B cell (primary cell): ENCODE data around the gene BTN2A1. TPM values are rescaled to one million over a fixed set of nuclear protein-coding genes. Genes with fewer than 3 reads are reported as not detected.
"Not testable (repeated sequence)": the region's sequence is repeated elsewhere in the genome, so short reads cannot be mapped to it uniquely, and the experiment has no call there.

Experiments used
- ATAC-seq: fragments of 200-7000 bp; cut with Tn5 transposase; one replicate; pipeline ENCODE4 v1.10.0; 2021; ENCODE audit warnings: low read depth, mild to moderate bottlenecking, moderate number of reproducible peaks, moderate library complexity
- CTCF ChIA-PET: fragments of 350-600 bp; sonication (Branson Sonifier 250); formaldehyde crosslinking; loops from one replicate; lab custom pipeline; 2021; ENCODE audit warnings: antibody characterized with exemption, inconsistent platforms; lab: Charles Lee
- POLR2A ChIA-PET: fragments of 350-600 bp; sonication (Branson Sonifier 250); formaldehyde crosslinking; loops from one replicate; lab custom pipeline; 2021; ENCODE audit warnings: antibody characterized with exemption; lab: Charles Lee
- DNase-seq: peaks from one replicate; pipeline ENCODE4 v3.0.0; 2013
- H2AFZ ChIP-seq: 2 replicates; pipeline ENCODE4 v1.6.1; 2012; ENCODE audit warnings: mild to moderate bottlenecking, low read depth, low read length; ENCODE audit not compliant: insufficient read depth, poor library complexity, severe bottlenecking
- H3K27ac ChIP-seq, 2 donors: 1 replicate in 1 of 2; 2 replicates in 1 of 2; pipeline ENCODE4 v1.5.1; 2012 to 2013; ENCODE audit warnings: low read length in 2 of 2, mild to moderate bottlenecking in 2 of 2, moderate library complexity in 1 of 2
- H3K27me3 ChIP-seq, 4 experiments: fragments of 200-600 bp in 1 of 4; sonication (generic) in 1 of 4; replicated peaks in 1 of 4; 1 replicate in 2 of 4; 2 replicates in 2 of 4; pipeline versions ENCODE4 v1.6.1 to v1.7.0; 2013 to 2016; ENCODE audit warnings: low read length in 3 of 4, mild to moderate bottlenecking in 2 of 4, mixed read lengths in 1 of 4, moderate library complexity in 1 of 4; ENCODE audit not compliant: insufficient read depth in 4 of 4, control insufficient read depth in 3 of 4; ENCODE audit errors: control extremely low read depth in 1 of 4
- H3K36me3 ChIP-seq, 2 experiments: replicated peaks in 1 of 2; 1 replicate in 1 of 2; 2 replicates in 1 of 2; pipeline versions ENCODE4 v1.6.1 to v1.7.1; 2013; ENCODE audit warnings: low read length in 1 of 2; ENCODE audit not compliant: insufficient read depth in 2 of 2, control insufficient read depth in 1 of 2; ENCODE audit errors: control extremely low read depth in 1 of 2, extremely low read depth in 1 of 2
- H3K4me1 ChIP-seq, 2 donors: fragments of 200-600 bp in 1 of 2; sonication (generic) in 1 of 2; 1 replicate in 1 of 2; 2 replicates in 1 of 2; pipeline versions ENCODE4 v1.5.1 to v1.6.1; 2013 to 2017; ENCODE audit warnings: low read length in 2 of 2; ENCODE audit not compliant: control insufficient read depth in 2 of 2, insufficient read depth in 2 of 2
- H3K4me2 ChIP-seq: replicated peaks from 2 replicates; pipeline ENCODE3; 2012; ENCODE audit warnings: mild to moderate bottlenecking, low read depth, low read length; ENCODE audit not compliant: poor library complexity, severe bottlenecking
- H3K4me3 ChIP-seq, 5 experiments: fragments of 200-600 bp in 1 of 5; sonication (generic) in 1 of 5; 1 replicate in 3 of 5; 2 replicates in 2 of 5; pipeline versions ENCODE4 v1.5.1 to v1.7.0; 2011 to 2016; ENCODE audit warnings: low read length in 4 of 5, mild to moderate bottlenecking in 4 of 5, low read depth in 2 of 5, control low read depth in 1 of 5, moderate library complexity in 1 of 5; ENCODE audit not compliant: insufficient read depth in 1 of 5; ENCODE audit errors: control extremely low read depth in 1 of 5, extremely low read depth in 1 of 5
- H3K79me2 ChIP-seq: fragments of 200-600 bp; sonication (generic); one replicate; pipeline ENCODE4 v1.6.0; 2016; ENCODE audit warnings: low read length; ENCODE audit not compliant: control insufficient read depth, insufficient read depth
- H3K9ac ChIP-seq: fragments of 200-600 bp; sonication (generic); 2 replicates; pipeline ENCODE4 v1.6.1; 2017; ENCODE audit warnings: mild to moderate bottlenecking, low read length, moderate library complexity
- H3K9me3 ChIP-seq, 3 donors: one replicate each; pipeline versions ENCODE4 v1.6.1 to v1.7.1; 2013; ENCODE audit warnings: low read length in 2 of 3; ENCODE audit not compliant: control insufficient read depth in 2 of 3, insufficient read depth in 1 of 3; ENCODE audit errors: control extremely low read depth in 1 of 3
- H4K20me1 ChIP-seq: 2 replicates; pipeline ENCODE4 v1.6.0; 2012; ENCODE audit warnings: mild to moderate bottlenecking, low read length; ENCODE audit not compliant: insufficient read depth, control insufficient read depth, poor library complexity, severe bottlenecking
- H3K27ac Mint-ChIP-seq: one replicate; pipeline ENCODE4 v1.8.0; 2021; ENCODE audit warnings: mixed read lengths
- H3K27me3 Mint-ChIP-seq: one replicate; pipeline ENCODE4 v1.8.0; 2021; ENCODE audit warnings: mixed read lengths
- H3K4me1 Mint-ChIP-seq: one replicate; pipeline ENCODE4 v1.8.0; 2021; ENCODE audit warnings: mixed read lengths
- H3K4me3 Mint-ChIP-seq: one replicate; pipeline ENCODE4 v1.8.0; 2021; ENCODE audit warnings: mixed read lengths
- H3K9me3 Mint-ChIP-seq: one replicate; pipeline ENCODE4 v1.8.0; 2022; ENCODE audit warnings: mixed read lengths; ENCODE audit not compliant: insufficient read depth
- CTCF ChIP-seq: fragments of 200-600 bp; IDR thresholded peaks from one replicate; pipeline ENCODE4 v1.8.0; 2022; ENCODE audit warnings: antibody characterized with exemption, mild to moderate bottlenecking
- EZH2 ChIP-seq: IDR thresholded peaks from 2 replicates; pipeline ENCODE4 v1.6.1; 2012; ENCODE audit warnings: borderline replicate concordance, low read depth, mild to moderate bottlenecking, moderate library complexity, low read length; ENCODE audit not compliant: insufficient read depth, poor library complexity, severe bottlenecking
- WGBS: methylation state at CpG from one replicate; pipeline ENCODE4 v1.1.5; 2013; ENCODE audit warnings: missing lambda C conversion rate; ENCODE audit not compliant: insufficient coverage; 5-methylcytosine and 5-hydroxymethylcytosine counted together
- intact Hi-C: fragments of 100-400 bp; cut with micrococcal nuclease; formaldehyde crosslinking; loops from one replicate; pipeline ENCODE4 v1.10.0; 2022
- polyA plus RNA-seq: library from polyadenylated mRNA; depleted of rRNA; stranded (reverse); fragments of >200 nt; gene quantifications from 2 replicates; pipeline ENCODE4 v1.2.3, GENCODE V29; 2012
- total RNA-seq, 2 donors: library from RNA; stranded (reverse); fragments of 120-200 nt in 1 of 2; gene quantifications; 1 replicate in 1 of 2; 2 replicates in 1 of 2; pipeline versions ENCODE4 v1.2.3 to v1.2.4, GENCODE V29; 2013 to 2022

Gene BTN2A1
- total and polyA plus RNA-seq, 2 donors (not counting 1 experiment from before 2014, with no cell fraction given), result 55.1 to 69.6 TPM

- peaks cover 7% of the 10 kb centered on the region for H3K9me3 Mint-ChIP-seq
- no peak overlapping the region for H3K27ac Mint-ChIP-seq
- no peak overlapping the region for H3K4me2 ChIP-seq
- H3K4me3 ChIP-seq, result no peak overlapping the region
- H3K36me3 ChIP-seq, result peaks cover 0 to 25% of the 10 kb centered on the region in 2 experiments
- TF ChIP-seq EZH2 (no peak), CTCF (no peak)
- H3K9me3 ChIP-seq, result peaks cover 4 to 20% (median 8%) of the 10 kb centered on the region in 3 donors
- H3K4me1 Mint-ChIP-seq, result peaks cover 26% of the 10 kb centered on the region
- no peaks in the 10 kb centered on the region for H3K27me3 ChIP-seq
- DNase-seq (no peak), ATAC-seq (no peak)
- H3K9ac ChIP-seq, result no peak overlapping the region
- CTCF ChIA-PET, result no interaction called here
- H2AFZ ChIP-seq, result no peak overlapping the region
- intact Hi-C loops, result no loop called here
- POLR2A ChIA-PET, result no interaction called here
- no peaks in the 10 kb centered on the region for H4K20me1 ChIP-seq
- H3K4me1 ChIP-seq, result peaks cover 16% of the 10 kb centered on the region in 2 donors
- H3K79me2 ChIP-seq, result no peaks in the 10 kb centered on the region
- H3K4me3 Mint-ChIP-seq, result no peak overlapping the region
- H3K27ac ChIP-seq, result no peak overlapping the region
- H3K27me3 Mint-ChIP-seq, result no peaks in the 10 kb centered on the region
- WGBS, result no CpG with 5 or more reads among the region's 2 CpGs
Observed at GRCh38 chr6:26415791-26416190, 42.0 kb upstream of the BTN2A1 start.

GRCh38 chr6:26416288-26416687, 41.5 kb upstream of the BTN2A1 start:
- H3K36me3 ChIP-seq, result peaks cover 0 to 20% of the 10 kb centered on the region in 2 experiments
- no CpG with 5 or more reads among the region's 1 CpG for WGBS
- TF ChIP-seq CTCF (no peak), EZH2 (no peak)
- ChIA-PET CTCF (no interaction called here), POLR2A (no interaction called here)
- intact Hi-C loops, result no loop called here
- no peaks in the 10 kb centered on the region for H4K20me1 ChIP-seq
- no peak overlapping the region for H3K4me2 ChIP-seq
- no peak overlapping the region for H3K4me3 ChIP-seq
- Mint-ChIP-seq H3K27ac (no peak overlapping the region), H3K4me1 (peaks cover 26% of the 10 kb centered on the region), H3K27me3 (no peaks in the 10 kb centered on the region), H3K4me3 (no peak overlapping the region), H3K9me3 (peaks cover 7% of the 10 kb centered on the region)
- H2AFZ ChIP-seq, result no peak overlapping the region
- ATAC-seq, result no peak
- no peak overlapping the region for H3K9ac ChIP-seq
- H3K4me1 ChIP-seq, result peaks cover 18 to 19% of the 10 kb centered on the region in 2 donors
- no peaks in the 10 kb centered on the region for H3K79me2 ChIP-seq
- DNase-seq, result no peak
- peaks cover 4 to 20% (median 8%) of the 10 kb centered on the region in 3 donors for H3K9me3 ChIP-seq
- no peaks in the 10 kb centered on the region for H3K27me3 ChIP-seq
- H3K27ac ChIP-seq, result no peak overlapping the region

- H3K27me3 ChIP-seq, H3K36me3 ChIP-seq, H3K27ac ChIP-seq, H3K4me2 ChIP-seq, H3K79me2 ChIP-seq, H3K4me3 Mint-ChIP-seq, H3K4me3 ChIP-seq, H4K20me1 ChIP-seq, H3K9me3 Mint-ChIP-seq, H3K9ac ChIP-seq, ATAC-seq, DNase-seq, H3K27ac Mint-ChIP-seq, intact Hi-C loops, H2AFZ ChIP-seq, H3K27me3 Mint-ChIP-seq: not testable (repeated sequence)
- 97% methylated on average over 2 of the region's 2 CpGs for WGBS
- peaks cover 4 to 20% (median 8%) of the 10 kb centered on the region in 3 donors for H3K9me3 ChIP-seq
- CTCF ChIA-PET, result interaction anchor here (1.2 kb wide), 1 partner anchor 13 kb away, joined by 3 read pairs; no protein-coding TSS in a partner anchor
- POLR2A ChIA-PET, result interaction anchor here (0.6 kb wide), 1 partner anchor 90 kb away, joined by 4 read pairs; no protein-coding TSS in a partner anchor
- H3K4me1 Mint-ChIP-seq, result peaks cover 27% of the 10 kb centered on the region
- peaks cover 18 to 26% of the 10 kb centered on the region in 2 donors for H3K4me1 ChIP-seq
Observed at GRCh38 chr6:26418077-26418476, 39.7 kb upstream of the BTN2A1 start.
